HCT116 (cell line): ENCODE data around the gene CLEC17A. TPM values are rescaled to one million over a fixed set of nuclear protein-coding genes. Genes with fewer than 3 reads are reported as not detected.

Source experiments
- ATAC-seq: fragments of 200-7000 bp; cut with Tn5 transposase; 2 replicates; pipeline ENCODE4 v1.9.1; 2020; ENCODE audit warnings: mild to moderate bottlenecking, moderate library complexity
- BruUV-seq: library from RNA; stranded (reverse); fragments of 400-500 nt; replicated peaks from 2 replicates; lab custom pipeline; 2021; lab: Mats Ljungman, UMichigan
- CTCF ChIA-PET: fragments of 300-600 bp; sonication (Branson Sonifier 250); formaldehyde crosslinking; loops from one replicate; lab custom pipeline; 2021; ENCODE audit warnings: antibody characterized with exemption; lab: Charles Lee
- POLR2A ChIA-PET: fragments of 300-600, 350-600 bp; sonication (Branson Sonifier 250); formaldehyde crosslinking; loops from one replicate; lab custom pipeline; 2021; ENCODE audit warnings: antibody characterized with exemption; lab: Charles Lee
- RAD21 ChIA-PET, 2 experiments: fragments of 300-600 bp; sonication (Branson Sonifier 250); formaldehyde crosslinking; loops; one replicate each; lab custom pipeline; 2023; ENCODE audit warnings: low total read pairs in 2 of 2; ENCODE audit not compliant: uncharacterized antibody in 2 of 2, unreplicated experiment in 2 of 2, low non-redundant PET in 1 of 2; lab: Charles Lee
- DNase-seq: peaks from one replicate; pipeline ENCODE4 v3.0.0-alpha.2; 2010; ENCODE audit warnings: low read depth, low spot score
- H2AFZ ChIP-seq: fragments of 200-600 bp; shearing (Covaris generic), sonication (generic); 2 replicates; pipeline ENCODE4 v1.6.1; 2017; ENCODE audit warnings: low read depth, mixed run types, mixed read lengths, antibody characterized with exemption, low read length; ENCODE audit not compliant: poor library complexity, severe bottlenecking
- H3K27ac ChIP-seq: 2 replicates; pipeline ENCODE4 v1.5.1; 2012; ENCODE audit warnings: low read depth, low read length
- H3K27me3 ChIP-seq: fragments of 200-600 bp; sonication (generic); 2 replicates; pipeline ENCODE4 v1.6.1; 2016; ENCODE audit warnings: mixed run types, low read length, mixed read lengths; ENCODE audit not compliant: insufficient read depth
- H3K36me3 ChIP-seq, 2 experiments: fragments of 200-500 bp in 1 of 2; fragments of 200-600 bp in 1 of 2; sonication (Bioruptor generic) in 1 of 2; sonication (generic) in 1 of 2; 2 replicates each; pipeline versions ENCODE4 v1.5.1 to v1.6.1; 2014 to 2016; ENCODE audit warnings: low read length in 2 of 2, inconsistent platforms in 1 of 2, mixed read lengths in 1 of 2, mixed run types in 1 of 2; ENCODE audit not compliant: insufficient read depth in 2 of 2, control insufficient read depth in 1 of 2
- H3K4me1 ChIP-seq, 2 experiments: fragments of 200-600 bp in 1 of 2; sonication (generic) in 1 of 2; 2 replicates each; pipeline versions ENCODE4 v1.5.1 to v1.6.1; 2012 to 2017; ENCODE audit warnings: low read length in 2 of 2, inconsistent platforms in 1 of 2, mild to moderate bottlenecking in 1 of 2, mixed read lengths in 1 of 2, mixed run types in 1 of 2, moderate library complexity in 1 of 2; ENCODE audit not compliant: insufficient read depth in 2 of 2, control insufficient read depth in 1 of 2
- H3K4me2 ChIP-seq: fragments of 200-600 bp; sonication (generic); 2 replicates; pipeline ENCODE4 v1.6.1; 2017; ENCODE audit warnings: mixed run types, low read length, mixed read lengths
- H3K4me3 ChIP-seq, 2 experiments: fragments of 200-600 bp in 1 of 2; sonication (generic) in 1 of 2; replicated peaks in 1 of 2; 2 replicates each; pipeline ENCODE4 v1.5.1; 2011 to 2016; ENCODE audit warnings: low read length in 2 of 2, control low read depth in 1 of 2, low read depth in 1 of 2, mild to moderate bottlenecking in 1 of 2, mixed read lengths in 1 of 2, mixed run types in 1 of 2
- H3K79me2 ChIP-seq: fragments of 200-600 bp; sonication (generic); 2 replicates; pipeline ENCODE4 v1.6.1; 2017; ENCODE audit warnings: mild to moderate bottlenecking, mixed run types, low read length, moderate library complexity, mixed read lengths; ENCODE audit not compliant: insufficient read depth
- H3K9ac ChIP-seq: fragments of 200-600 bp; sonication (generic); 2 replicates; pipeline ENCODE4 v1.6.1; 2016; ENCODE audit warnings: low read length, mixed read lengths
- H3K9me2 ChIP-seq: fragments of 200-600 bp; sonication (generic), shearing (Covaris generic); 2 replicates; pipeline ENCODE4 v1.6.1; 2017; ENCODE audit warnings: mixed run types, mild to moderate bottlenecking, moderate library complexity; ENCODE audit not compliant: insufficient read depth
- H3K9me3 ChIP-seq, 2 experiments: fragments of 200-500 bp in 1 of 2; fragments of 200-600 bp in 1 of 2; sonication (Bioruptor generic) in 1 of 2; sonication (generic) in 1 of 2; 2 replicates each; pipeline ENCODE4 v1.6.1; 2014 to 2017; ENCODE audit warnings: low read length in 2 of 2, mixed read lengths in 2 of 2, inconsistent platforms in 1 of 2, low read depth in 1 of 2, mild to moderate bottlenecking in 1 of 2, mixed run types in 1 of 2, moderate library complexity in 1 of 2; ENCODE audit not compliant: control insufficient read depth in 1 of 2, insufficient read depth in 1 of 2
- H4K20me1 ChIP-seq: fragments of 200-600 bp; sonication (generic), shearing (Covaris generic); 2 replicates; pipeline ENCODE4 v1.6.1; 2017; ENCODE audit warnings: mixed run types, mild to moderate bottlenecking, moderate library complexity; ENCODE audit not compliant: insufficient read depth
- CEBPB ChIP-seq: IDR thresholded peaks from 2 replicates; pipeline ENCODE4 v1.6.1; 2012; ENCODE audit warnings: low read depth
- RAD21 ChIP-seq: IDR thresholded peaks from 2 replicates; pipeline ENCODE4 v1.6.1; 2012; ENCODE audit warnings: low read depth, mild to moderate bottlenecking
- ZFX ChIP-seq: fragments of 450-650 bp; IDR thresholded peaks from 2 replicates; pipeline ENCODE4 v1.6.1; 2017
- intact Hi-C: fragments of 100-400 bp; cut with micrococcal nuclease; formaldehyde crosslinking; loops from 2 replicates; pipeline ENCODE4 v1.10.0; 2022
- total RNA-seq: library from RNA; stranded (reverse); gene quantifications from one replicate; pipeline ENCODE4 v1.2.1, GENCODE V29; 2021; ENCODE audit not compliant: unreplicated experiment
- TF ChIP-seq, protein P1 (sequence below): IDR thresholded peaks from 2 replicates; pipeline ENCODE4 v1.6.1; 2012
- TF ChIP-seq, protein P2 (sequence below): IDR thresholded peaks from 2 replicates; pipeline ENCODE4 v1.6.1; 2012; ENCODE audit warnings: low read depth
- TF ChIP-seq, protein P3 (sequence below), 3 experiments: fragments of 200-600 bp in 1 of 3; sonication (generic) in 1 of 3; IDR thresholded peaks in 2 of 3; conservative IDR thresholded peaks in 1 of 3; 2 replicates each; pipeline ENCODE4 v1.5.1; 2012 to 2017; ENCODE audit warnings: low read depth in 2 of 3, low read length in 2 of 3, antibody characterized with exemption in 1 of 3, borderline replicate concordance in 1 of 3, control low read depth in 1 of 3, mild to moderate bottlenecking in 1 of 3, mixed read lengths in 1 of 3, mixed run types in 1 of 3, moderate library complexity in 1 of 3; ENCODE audit not compliant: insufficient read depth in 1 of 3

CLEC17A gene
- total RNA-seq, 1 experiment from 2014 or later: not detected

DNA sequence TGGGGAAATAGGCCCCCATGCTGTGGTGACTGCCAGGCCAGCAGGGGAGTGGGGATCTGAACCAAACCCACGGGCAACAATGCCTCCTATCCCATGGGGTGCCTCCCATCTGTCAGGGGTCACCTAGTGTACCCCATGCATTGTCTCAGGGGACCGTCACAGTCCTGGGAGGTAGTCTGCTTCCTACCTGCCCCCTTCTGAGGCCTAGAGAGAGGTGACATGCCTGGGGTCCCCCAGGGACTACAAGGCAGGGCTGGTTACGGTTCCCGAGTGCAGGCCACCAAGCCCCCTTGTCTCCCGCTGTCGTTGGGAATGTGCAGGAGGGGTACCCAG lies 22.1 kb upstream of the CLEC17A start:
- no peaks in the 10 kb centered on the region for H3K9me3 ChIP-seq
- H3K79me2 ChIP-seq: peaks cover 71% of the 10 kb centered on the region
- ChIA-PET POLR2A (no interaction called here), CTCF (no interaction called here)
- H3K4me3 ChIP-seq: no peak overlapping the region
- no peaks in the 10 kb centered on the region for H3K9me2 ChIP-seq
- H3K27ac ChIP-seq: no peak overlapping the region; the same call in 1 of the 2 replicates
- no TSS peak for BruUV-seq
- TF ChIP-seq RAD21: no peak
- TF ChIP-seq ZFX: no peak
- TF ChIP-seq, protein P1, sequence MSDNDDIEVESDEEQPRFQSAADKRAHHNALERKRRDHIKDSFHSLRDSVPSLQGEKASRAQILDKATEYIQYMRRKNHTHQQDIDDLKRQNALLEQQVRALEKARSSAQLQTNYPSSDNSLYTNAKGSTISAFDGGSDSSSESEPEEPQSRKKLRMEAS: no peak
- no peak for TF ChIP-seq CEBPB
- TF ChIP-seq, protein P2, sequence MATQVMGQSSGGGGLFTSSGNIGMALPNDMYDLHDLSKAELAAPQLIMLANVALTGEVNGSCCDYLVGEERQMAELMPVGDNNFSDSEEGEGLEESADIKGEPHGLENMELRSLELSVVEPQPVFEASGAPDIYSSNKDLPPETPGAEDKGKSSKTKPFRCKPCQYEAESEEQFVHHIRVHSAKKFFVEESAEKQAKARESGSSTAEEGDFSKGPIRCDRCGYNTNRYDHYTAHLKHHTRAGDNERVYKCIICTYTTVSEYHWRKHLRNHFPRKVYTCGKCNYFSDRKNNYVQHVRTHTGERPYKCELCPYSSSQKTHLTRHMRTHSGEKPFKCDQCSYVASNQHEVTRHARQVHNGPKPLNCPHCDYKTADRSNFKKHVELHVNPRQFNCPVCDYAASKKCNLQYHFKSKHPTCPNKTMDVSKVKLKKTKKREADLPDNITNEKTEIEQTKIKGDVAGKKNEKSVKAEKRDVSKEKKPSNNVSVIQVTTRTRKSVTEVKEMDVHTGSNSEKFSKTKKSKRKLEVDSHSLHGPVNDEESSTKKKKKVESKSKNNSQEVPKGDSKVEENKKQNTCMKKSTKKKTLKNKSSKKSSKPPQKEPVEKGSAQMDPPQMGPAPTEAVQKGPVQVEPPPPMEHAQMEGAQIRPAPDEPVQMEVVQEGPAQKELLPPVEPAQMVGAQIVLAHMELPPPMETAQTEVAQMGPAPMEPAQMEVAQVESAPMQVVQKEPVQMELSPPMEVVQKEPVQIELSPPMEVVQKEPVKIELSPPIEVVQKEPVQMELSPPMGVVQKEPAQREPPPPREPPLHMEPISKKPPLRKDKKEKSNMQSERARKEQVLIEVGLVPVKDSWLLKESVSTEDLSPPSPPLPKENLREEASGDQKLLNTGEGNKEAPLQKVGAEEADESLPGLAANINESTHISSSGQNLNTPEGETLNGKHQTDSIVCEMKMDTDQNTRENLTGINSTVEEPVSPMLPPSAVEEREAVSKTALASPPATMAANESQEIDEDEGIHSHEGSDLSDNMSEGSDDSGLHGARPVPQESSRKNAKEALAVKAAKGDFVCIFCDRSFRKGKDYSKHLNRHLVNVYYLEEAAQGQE: no peak
- TF ChIP-seq, protein P3, sequence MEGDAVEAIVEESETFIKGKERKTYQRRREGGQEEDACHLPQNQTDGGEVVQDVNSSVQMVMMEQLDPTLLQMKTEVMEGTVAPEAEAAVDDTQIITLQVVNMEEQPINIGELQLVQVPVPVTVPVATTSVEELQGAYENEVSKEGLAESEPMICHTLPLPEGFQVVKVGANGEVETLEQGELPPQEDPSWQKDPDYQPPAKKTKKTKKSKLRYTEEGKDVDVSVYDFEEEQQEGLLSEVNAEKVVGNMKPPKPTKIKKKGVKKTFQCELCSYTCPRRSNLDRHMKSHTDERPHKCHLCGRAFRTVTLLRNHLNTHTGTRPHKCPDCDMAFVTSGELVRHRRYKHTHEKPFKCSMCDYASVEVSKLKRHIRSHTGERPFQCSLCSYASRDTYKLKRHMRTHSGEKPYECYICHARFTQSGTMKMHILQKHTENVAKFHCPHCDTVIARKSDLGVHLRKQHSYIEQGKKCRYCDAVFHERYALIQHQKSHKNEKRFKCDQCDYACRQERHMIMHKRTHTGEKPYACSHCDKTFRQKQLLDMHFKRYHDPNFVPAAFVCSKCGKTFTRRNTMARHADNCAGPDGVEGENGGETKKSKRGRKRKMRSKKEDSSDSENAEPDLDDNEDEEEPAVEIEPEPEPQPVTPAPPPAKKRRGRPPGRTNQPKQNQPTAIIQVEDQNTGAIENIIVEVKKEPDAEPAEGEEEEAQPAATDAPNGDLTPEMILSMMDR (IDR thresholded peaks at IDR 0.05 in 2 of 3, conservative IDR thresholded peaks at IDR 0.05 in 1 of 3; ENCODE audit: borderline replicate concordance in 1 of 3, insufficient read depth in 1 of 3, low read depth in 2 of 3, low read length in 2 of 3): no peak
- TF ChIP-seq, all 23 proteins: peak for 0
- DNase-seq (no peak), ATAC-seq (no peak)
- no peak overlapping the region for H3K9ac ChIP-seq
- intact Hi-C loops: no loop called here
- no peak overlapping the region for H2AFZ ChIP-seq
- RAD21 ChIA-PET: no interaction called here
- no peak overlapping the region for H3K4me2 ChIP-seq
- no peaks in the 10 kb centered on the region for H4K20me1 ChIP-seq
- peaks cover 0 to 4% of the 10 kb centered on the region in 2 experiments; a peak in 2 of 4 replicates for H3K36me3 ChIP-seq
- H3K4me1 ChIP-seq: peaks cover 16 to 30% of the 10 kb centered on the region in 2 experiments
- H3K27me3 ChIP-seq: no peaks in the 10 kb centered on the region
